ENCODE data around the gene PPP1R9B. TPM values are rescaled to one million over a fixed set of nuclear protein-coding genes. Genes with fewer than 3 reads are reported as not detected.

Gene PPP1R9B
- total and polyA plus RNA-seq, 2 of the 8 experiments (the other 6 are each of a cell fraction or from before 2014, with no cell fraction given) = 5.2 to 13.1 TPM

GRCh38 chr17:50097926-50098325 is 52.6 kb downstream of the PPP1R9B start:
- 93% methylated on average over 4 of the region's 4 CpGs; no CpG with 5 or more reads in 1 of the 2 experiments for WGBS, 2 experiments (ENCODE audit: extremely low coverage in 1 of 2, insufficient coverage in 1 of 2, insufficient read length in 1 of 2, insufficient replicate concordance in 2 of 2, low coverage in 1 of 2, low lambda C conversion rate in 2 of 2, missing lambda C conversion rate in 1 of 2)
- ChIA-PET POLR2A (ENCODE audit: partially characterized antibody) (interaction anchor here (1.8 kb wide), 1 partner anchor 14 kb away, joined by 5 read pairs; no protein-coding TSS in a partner anchor), CTCF (ENCODE audit: partially characterized antibody) (interaction anchor here (1.3 to 15.7 kb wide), 7 partner anchors 11 to 67 kb away, joined by 3 to 412 read pairs (median 7); partner anchors contain the start of gene SGCA)
- Histone ChIP-seq H4K8ac (ENCODE audit: extremely low read depth, insufficient read depth, low read length) (no peak overlapping the region), H3K9ac (replicated peaks in 1 of 4; ENCODE audit: extremely low read depth in 1 of 4, low read depth in 3 of 4, low read length in 3 of 4) (no peak overlapping the region), H3K23me2 (ENCODE audit: low read depth, low read length) (peaks cover 17% of the 10 kb centered on the region), H3K4me3 (ENCODE audit: extremely low read depth in 1 of 4, insufficient read depth in 2 of 4, low read depth in 3 of 4, low read length in 4 of 4) (no peak overlapping the region), H2AFZ (ENCODE audit: low read length) (no peak overlapping the region), H2BK20ac (ENCODE audit: low read length) (no peak overlapping the region), H2BK120ac (replicated peaks; ENCODE audit: low read depth, low read length) (no peak overlapping the region), H2BK5ac (ENCODE audit: low read depth, low read length) (no peak overlapping the region), H3K18ac (ENCODE audit: extremely low read depth, low read length) (no peak overlapping the region), H3K79me2 (ENCODE audit: control insufficient read depth in 1 of 2, insufficient read depth in 2 of 2, low read length in 2 of 2) (peaks cover 0 to 4% of the 10 kb centered on the region in 2 experiments; a peak in 1 of 4 replicates), H3K27ac (ENCODE audit: low read depth, low read length) (no peak overlapping the region), H4K91ac (replicated peaks; ENCODE audit: insufficient read length, low read length) (no peak overlapping the region), H3K4ac (replicated peaks; ENCODE audit: insufficient read length, low read depth, low read length) (no peak overlapping the region), H3K9me3 (ENCODE audit: insufficient read depth in 2 of 2, low read depth in 1 of 2, low read length in 1 of 2) (no peaks in the 10 kb centered on the region), H3K27me3 (replicated peaks in 1 of 4; ENCODE audit: control insufficient read depth in 3 of 4, extremely low read depth in 1 of 4, insufficient read depth in 3 of 4, low read length in 3 of 4) (peaks cover 0 to 3% (median 0%) of the 10 kb centered on the region in 4 experiments; a peak in 4 of 7 replicates), H3K36me3 (ENCODE audit: control insufficient read depth in 2 of 4, insufficient read depth in 4 of 4, low read length in 3 of 4) (peaks cover 0 to 9% (median 0%) of the 10 kb centered on the region in 4 experiments; a peak in 1 of 8 replicates), H3K14ac (ENCODE audit: insufficient read length) (no peak overlapping the region), H4K5ac (ENCODE audit: insufficient read length, low read depth, low read length) (no peak overlapping the region), H3K4me2 (ENCODE audit: insufficient read depth in 1 of 2, low read depth in 2 of 2, low read length in 2 of 2) (no peak overlapping the region), H3K56ac (replicated peaks; ENCODE audit: insufficient read length, low read depth, low read length) (no peak overlapping the region), H2BK12ac (ENCODE audit: low read depth, low read length) (no peak overlapping the region), H3K23ac (ENCODE audit: insufficient read length) (no peak overlapping the region), H3K4me1 (replicated peaks in 1 of 4; ENCODE audit: control insufficient read depth in 3 of 4, insufficient read depth in 4 of 4, low read length in 3 of 4) (peaks cover 0 to 25% (median 17%) of the 10 kb centered on the region in 4 experiments; a peak in 6 of 7 replicates), H4K20me1 (replicated peaks in 1 of 2; ENCODE audit: control insufficient read depth in 1 of 2, insufficient read depth in 2 of 2, low read length in 2 of 2) (no peaks in the 10 kb centered on the region), H2AK5ac (ENCODE audit: low read depth, low read length) (no peak overlapping the region), H2BK15ac (ENCODE audit: low read length) (no peak overlapping the region), H3K79me1 (ENCODE audit: low read depth, low read length) (peaks cover 3% of the 10 kb centered on the region)
- FAIRE-seq (no peak), DNase-seq (ENCODE audit: low read depth in 1 of 2, low spot score in 2 of 2) (no peak)
- no peak for TF ChIP-seq SIX5 (IDR thresholded peaks at IDR 0.05; ENCODE audit: low read depth, low read length)
